ENCODE data around the gene RAD18.

RAD18 gene

DNA sequence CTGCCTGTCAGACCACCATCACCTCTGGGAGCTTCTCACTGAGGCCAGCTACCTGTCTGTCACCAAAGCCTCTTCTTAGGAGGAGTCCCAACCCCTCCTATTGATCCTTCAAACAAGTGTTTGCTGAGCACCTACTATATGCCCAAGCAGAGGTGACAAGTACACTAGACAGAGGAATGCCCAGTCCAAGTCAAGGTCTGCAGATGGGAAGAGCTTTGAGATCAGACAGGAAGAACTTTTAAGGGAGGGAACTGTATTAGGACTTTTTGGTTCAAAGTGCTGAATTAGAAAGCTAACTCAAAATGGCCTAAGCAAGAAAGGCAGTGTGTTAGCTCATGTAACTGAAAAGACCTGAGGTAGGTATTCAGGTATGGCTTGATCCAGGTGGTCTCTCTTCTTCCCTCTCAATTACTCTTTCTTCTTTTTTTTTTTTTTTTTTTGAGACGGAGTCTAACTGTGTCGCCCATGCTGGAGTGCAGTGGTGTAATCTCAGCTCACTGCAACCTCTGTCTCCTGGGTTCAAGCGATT, 3.6 kb upstream of the RAD18 start:
- ATAC-seq: no peak
- TF ChIP-seq ZNF565 (CRISPR knock-in tag; conservative IDR thresholded peaks at IDR 0.05; ENCODE audit: low read depth): no peak
- TF ChIP-seq ARNTL (CRISPR knock-in tag; IDR thresholded peaks at IDR 0.05; ENCODE audit: borderline replicate concordance, low read depth): no peak

DNA sequence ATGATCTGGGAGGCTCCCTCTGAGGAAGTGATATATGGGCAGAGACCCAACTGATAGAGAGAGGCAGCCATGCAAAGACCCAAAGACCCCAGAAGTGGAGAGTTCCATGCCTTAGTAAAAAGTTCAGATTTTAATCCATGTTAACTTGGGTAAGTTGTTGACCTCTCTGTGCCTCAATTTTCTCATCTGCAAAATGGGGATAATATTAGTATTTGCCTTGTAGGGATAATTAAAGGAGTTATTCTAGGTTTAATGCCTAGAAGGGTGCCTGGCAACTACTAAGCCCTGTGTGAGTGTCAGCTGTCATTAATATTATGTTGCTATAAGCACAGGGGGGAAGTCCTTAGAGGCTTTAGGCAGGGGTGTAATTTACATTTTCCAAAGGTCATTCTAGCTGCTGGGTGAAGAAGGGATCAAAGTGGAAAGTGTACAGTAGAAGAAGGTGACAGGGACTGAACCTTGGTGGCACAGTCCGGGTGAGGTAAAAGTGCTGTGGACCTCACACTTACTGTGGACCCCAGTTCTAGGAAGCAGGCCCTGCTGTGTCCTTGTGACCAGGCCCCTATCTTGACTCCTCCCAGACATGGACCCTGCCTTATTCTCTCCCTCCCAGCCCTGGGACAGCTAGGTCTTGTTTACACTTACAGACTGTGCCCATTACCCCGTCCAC, 3.0 kb upstream of the RAD18 start:
- TF ChIP-seq GLIS3 (CRISPR knock-in tag; IDR thresholded peaks at IDR 0.05): no peak
- TF ChIP-seq TOX (CRISPR knock-in tag; IDR thresholded peaks at IDR 0.05; ENCODE audit: borderline replicate concordance): no peak
- TF ChIP-seq ZC3H10 (CRISPR knock-in tag; IDR thresholded peaks at IDR 0.05): no peak
- TF ChIP-seq, protein P1, sequence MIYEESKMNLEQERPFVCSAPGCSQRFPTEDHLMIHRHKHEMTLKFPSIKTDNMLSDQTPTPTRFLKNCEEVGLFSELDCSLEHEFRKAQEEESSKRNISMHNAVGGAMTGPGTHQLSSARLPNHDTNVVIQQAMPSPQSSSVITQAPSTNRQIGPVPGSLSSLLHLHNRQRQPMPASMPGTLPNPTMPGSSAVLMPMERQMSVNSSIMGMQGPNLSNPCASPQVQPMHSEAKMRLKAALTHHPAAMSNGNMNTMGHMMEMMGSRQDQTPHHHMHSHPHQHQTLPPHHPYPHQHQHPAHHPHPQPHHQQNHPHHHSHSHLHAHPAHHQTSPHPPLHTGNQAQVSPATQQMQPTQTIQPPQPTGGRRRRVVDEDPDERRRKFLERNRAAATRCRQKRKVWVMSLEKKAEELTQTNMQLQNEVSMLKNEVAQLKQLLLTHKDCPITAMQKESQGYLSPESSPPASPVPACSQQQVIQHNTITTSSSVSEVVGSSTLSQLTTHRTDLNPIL (CRISPR knock-in tag; IDR thresholded peaks at IDR 0.05; ENCODE audit: low read depth): no peak
- ATAC-seq: no peak

DNA sequence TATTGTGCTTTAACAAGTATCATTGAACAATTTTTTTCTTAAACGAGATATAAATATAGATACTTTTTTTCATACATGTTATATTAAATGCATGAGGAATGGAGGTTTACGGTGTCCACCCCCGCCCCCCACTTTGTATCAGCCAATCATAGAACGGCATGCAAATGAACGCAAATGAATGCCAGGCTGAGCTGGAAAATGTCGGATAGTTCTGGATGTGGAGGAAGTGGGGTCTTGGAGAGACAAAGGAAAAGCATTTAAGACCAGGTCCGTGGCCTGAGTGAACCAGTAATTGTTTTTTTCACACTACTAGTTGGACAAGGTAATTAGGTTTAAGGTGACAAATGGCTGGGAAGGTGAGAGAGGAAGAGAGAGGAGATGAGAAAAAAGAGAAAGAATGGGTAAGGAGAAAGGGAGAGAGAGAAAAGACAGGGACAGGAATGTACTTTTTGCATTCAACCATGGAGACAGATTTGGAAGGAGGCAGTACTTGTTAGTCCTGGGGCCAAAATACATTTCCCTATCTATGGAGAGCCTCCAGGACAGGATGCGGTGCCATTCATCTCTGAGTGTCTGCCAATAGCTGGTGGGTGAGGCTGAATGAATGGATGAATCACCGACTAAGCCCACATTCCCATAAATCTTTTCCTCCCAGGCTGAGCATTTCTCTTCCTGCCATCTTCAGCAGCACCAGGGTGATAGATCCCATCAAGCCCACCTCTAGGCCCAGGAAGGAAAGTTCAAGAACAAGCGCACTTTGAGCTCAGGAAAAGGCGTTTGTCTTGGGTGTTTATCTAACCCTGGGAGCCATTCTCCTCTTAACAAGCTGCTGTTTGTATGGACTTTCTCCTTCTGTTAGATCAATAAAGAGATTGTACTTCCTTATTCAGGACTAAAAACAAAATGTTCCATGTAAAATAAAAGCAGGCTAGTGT, 1.4 kb upstream of the RAD18 start:
- peak; percentile 56 for ATAC-seq
- TF ChIP-seq TOX (CRISPR knock-in tag; IDR thresholded peaks at IDR 0.05; ENCODE audit: borderline replicate concordance): no peak
- no peak for TF ChIP-seq PPARA (CRISPR knock-in tag; IDR thresholded peaks at IDR 0.05; ENCODE audit: borderline replicate concordance)
- no peak for TF ChIP-seq BACH2 (CRISPR knock-in tag; IDR thresholded peaks at IDR 0.05; ENCODE audit: borderline replicate concordance)
- no peak for TF ChIP-seq OSR1 (CRISPR knock-in tag; IDR thresholded peaks at IDR 0.05)
- no peak for TF ChIP-seq ESRRG (CRISPR knock-in tag; IDR thresholded peaks at IDR 0.05)
- TF ChIP-seq, protein P2, sequence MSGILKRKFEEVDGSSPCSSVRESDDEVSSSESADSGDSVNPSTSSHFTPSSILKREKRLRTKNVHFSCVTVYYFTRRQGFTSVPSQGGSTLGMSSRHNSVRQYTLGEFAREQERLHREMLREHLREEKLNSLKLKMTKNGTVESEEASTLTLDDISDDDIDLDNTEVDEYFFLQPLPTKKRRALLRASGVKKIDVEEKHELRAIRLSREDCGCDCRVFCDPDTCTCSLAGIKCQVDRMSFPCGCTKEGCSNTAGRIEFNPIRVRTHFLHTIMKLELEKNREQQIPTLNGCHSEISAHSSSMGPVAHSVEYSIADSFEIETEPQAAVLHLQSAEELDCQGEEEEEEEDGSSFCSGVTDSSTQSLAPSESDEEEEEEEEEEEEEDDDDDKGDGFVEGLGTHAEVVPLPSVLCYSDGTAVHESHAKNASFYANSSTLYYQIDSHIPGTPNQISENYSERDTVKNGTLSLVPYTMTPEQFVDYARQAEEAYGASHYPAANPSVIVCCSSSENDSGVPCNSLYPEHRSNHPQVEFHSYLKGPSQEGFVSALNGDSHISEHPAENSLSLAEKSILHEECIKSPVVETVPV (CRISPR knock-in tag; IDR thresholded peaks at IDR 0.05): no peak
- TF ChIP-seq, protein P3, sequence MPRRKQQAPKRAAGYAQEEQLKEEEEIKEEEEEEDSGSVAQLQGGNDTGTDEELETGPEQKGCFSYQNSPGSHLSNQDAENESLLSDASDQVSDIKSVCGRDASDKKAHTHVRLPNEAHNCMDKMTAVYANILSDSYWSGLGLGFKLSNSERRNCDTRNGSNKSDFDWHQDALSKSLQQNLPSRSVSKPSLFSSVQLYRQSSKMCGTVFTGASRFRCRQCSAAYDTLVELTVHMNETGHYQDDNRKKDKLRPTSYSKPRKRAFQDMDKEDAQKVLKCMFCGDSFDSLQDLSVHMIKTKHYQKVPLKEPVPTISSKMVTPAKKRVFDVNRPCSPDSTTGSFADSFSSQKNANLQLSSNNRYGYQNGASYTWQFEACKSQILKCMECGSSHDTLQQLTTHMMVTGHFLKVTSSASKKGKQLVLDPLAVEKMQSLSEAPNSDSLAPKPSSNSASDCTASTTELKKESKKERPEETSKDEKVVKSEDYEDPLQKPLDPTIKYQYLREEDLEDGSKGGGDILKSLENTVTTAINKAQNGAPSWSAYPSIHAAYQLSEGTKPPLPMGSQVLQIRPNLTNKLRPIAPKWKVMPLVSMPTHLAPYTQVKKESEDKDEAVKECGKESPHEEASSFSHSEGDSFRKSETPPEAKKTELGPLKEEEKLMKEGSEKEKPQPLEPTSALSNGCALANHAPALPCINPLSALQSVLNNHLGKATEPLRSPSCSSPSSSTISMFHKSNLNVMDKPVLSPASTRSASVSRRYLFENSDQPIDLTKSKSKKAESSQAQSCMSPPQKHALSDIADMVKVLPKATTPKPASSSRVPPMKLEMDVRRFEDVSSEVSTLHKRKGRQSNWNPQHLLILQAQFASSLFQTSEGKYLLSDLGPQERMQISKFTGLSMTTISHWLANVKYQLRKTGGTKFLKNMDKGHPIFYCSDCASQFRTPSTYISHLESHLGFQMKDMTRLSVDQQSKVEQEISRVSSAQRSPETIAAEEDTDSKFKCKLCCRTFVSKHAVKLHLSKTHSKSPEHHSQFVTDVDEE (CRISPR knock-in tag; IDR thresholded peaks at IDR 0.05): no peak

DNA sequence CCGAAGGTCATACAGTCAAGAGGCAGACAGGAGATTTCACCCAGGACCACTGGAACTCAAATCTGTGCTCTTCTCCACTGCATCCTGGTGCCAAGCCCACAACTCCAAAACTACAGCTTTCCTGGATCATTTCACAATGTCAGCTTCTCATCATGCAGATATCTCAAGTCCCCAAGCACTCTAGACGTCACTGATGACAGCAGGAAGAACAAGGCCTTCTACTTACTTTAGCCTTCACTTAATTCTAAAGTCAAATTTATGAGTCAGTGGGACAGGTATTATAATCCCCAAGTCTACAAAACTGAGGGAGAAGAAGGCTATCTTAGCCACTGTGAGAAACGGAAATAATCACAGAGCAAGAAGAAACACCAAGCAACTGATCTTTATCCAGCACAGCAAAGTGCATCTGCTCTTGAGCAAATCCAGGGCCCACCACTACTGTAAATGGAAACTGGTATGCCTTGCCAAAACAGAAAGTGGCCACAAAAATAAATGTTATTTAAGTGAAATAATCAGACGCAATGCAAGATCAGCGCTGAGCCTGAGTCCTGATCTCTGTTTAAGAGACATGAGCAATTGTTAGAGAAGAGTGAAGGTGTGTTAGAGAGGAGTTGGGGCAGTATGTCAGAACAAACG, 928 bp downstream of the RAD18 start:
- TF ChIP-seq ZFP3 (CRISPR knock-in tag; IDR thresholded peaks at IDR 0.05) (no peak), ZC3H10 (CRISPR knock-in tag; IDR thresholded peaks at IDR 0.05) (no peak), ESRRG (CRISPR knock-in tag; IDR thresholded peaks at IDR 0.05) (no peak), TOX (CRISPR knock-in tag; IDR thresholded peaks at IDR 0.05; ENCODE audit: borderline replicate concordance) (no peak), ZNF70 (CRISPR knock-in tag; IDR thresholded peaks at IDR 0.05) (no peak), BACH2 (CRISPR knock-in tag; IDR thresholded peaks at IDR 0.05; ENCODE audit: borderline replicate concordance) (no peak), ZNF8 (CRISPR knock-in tag; IDR thresholded peaks at IDR 0.05) (no peak), GLIS3 (CRISPR knock-in tag; IDR thresholded peaks at IDR 0.05) (no peak), RARB (CRISPR knock-in tag; IDR thresholded peaks at IDR 0.05) (no peak), OSR1 (CRISPR knock-in tag; IDR thresholded peaks at IDR 0.05) (no peak), CSDC2 (CRISPR knock-in tag; IDR thresholded peaks at IDR 0.05) (no peak)
- TF ChIP-seq, protein P4, sequence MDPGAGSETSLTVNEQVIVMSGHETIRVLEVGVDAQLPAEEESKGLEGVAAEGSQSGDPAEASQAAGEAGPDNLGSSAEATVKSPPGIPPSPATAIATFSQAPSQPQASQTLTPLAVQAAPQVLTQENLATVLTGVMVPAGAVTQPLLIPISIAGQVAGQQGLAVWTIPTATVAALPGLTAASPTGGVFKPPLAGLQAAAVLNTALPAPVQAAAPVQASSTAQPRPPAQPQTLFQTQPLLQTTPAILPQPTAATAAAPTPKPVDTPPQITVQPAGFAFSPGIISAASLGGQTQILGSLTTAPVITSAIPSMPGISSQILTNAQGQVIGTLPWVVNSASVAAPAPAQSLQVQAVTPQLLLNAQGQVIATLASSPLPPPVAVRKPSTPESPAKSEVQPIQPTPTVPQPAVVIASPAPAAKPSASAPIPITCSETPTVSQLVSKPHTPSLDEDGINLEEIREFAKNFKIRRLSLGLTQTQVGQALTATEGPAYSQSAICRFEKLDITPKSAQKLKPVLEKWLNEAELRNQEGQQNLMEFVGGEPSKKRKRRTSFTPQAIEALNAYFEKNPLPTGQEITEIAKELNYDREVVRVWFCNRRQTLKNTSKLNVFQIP (CRISPR knock-in tag; IDR thresholded peaks at IDR 0.05; ENCODE audit: borderline replicate concordance, low read depth): no peak
- peak; percentile 12 for ATAC-seq

Data from SK-N-SH treated with all-trans-retinoic acid at 6 μM for 48 hours (cell line).